Activated T-cell treated with anti-CD3 and anti-CD28 coated beads, Interleukin-2, amount 50 U/mL, for 1 hour (primary cell): Measurements from ENCODE around the gene ADAM29.
"Not testable (repeated sequence)": the region's sequence is repeated elsewhere in the genome, so short reads cannot be mapped to it uniquely, and the experiment has no call there.

Source experiments
- DNase-seq: peaks from one replicate; pipeline ENCODE4 v3.0.0-alpha.2; 2020

ADAM29 gene

DNA sequence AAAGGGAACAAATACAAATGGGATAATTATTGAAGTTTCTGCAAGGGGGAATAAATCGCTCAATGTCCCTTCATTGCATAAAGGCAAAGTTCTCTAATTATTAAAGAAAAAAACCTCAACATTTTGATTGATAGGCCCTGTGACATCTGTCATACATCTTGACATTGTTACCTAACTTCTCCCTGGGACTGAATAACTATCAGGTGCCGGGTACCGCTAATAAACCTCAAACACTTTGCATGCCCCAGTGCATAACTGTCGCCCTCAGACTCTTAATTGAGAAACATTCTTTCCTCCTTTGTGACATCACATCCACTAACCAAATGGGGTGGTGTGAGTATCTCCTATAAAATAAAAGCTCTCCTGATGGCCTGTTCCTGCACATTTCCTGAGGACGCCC lies at the start of gene ADAM29:
TSS of gene ADAM29 (plus strand) at position 301 of the 400 bp plus-strand sequence. CDS start 57,168 bp downstream, outside the sequence.
- no peak for DNase-seq

DNA sequence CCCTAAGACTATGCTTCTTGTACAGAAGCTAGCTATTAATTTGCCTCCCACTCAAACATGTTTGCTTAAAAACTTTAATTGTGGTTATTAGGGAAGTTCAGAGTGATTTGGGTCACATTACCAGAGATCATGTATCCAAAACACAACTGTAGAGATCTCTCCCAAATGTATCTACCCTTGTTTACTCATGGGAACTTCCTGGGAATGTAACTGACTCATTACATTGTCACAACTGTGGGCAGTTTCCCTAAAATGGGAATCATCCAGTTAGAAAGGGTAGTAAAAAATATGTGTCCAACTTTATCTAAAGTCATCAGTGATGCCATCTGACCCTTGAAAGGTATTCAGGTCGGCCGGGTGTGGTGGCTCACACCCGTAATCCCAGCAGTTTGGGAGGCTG lies 48.8 kb upstream of the ADAM29 start:
- DNase-seq = no peak

DNA sequence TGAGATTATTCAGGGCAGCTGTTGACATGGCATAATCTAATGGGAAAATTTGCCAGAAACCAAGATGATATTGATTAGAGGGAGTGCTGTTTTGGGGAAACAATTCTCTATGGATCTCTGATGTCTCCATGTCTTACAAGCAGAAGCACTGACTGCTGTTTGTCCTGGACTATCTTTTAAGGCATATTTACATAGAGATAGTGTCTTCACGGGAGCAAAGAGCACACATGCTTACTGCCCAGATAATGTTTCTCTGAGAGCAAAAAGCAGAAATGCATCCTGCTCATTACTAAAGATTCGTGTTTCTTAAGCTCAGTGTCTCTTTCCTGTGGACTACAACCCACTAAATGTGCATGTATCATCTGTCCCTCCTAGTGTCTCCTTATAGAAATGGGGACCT lies 47.8 kb upstream of the ADAM29 start:
- DNase-seq = no peak

DNA sequence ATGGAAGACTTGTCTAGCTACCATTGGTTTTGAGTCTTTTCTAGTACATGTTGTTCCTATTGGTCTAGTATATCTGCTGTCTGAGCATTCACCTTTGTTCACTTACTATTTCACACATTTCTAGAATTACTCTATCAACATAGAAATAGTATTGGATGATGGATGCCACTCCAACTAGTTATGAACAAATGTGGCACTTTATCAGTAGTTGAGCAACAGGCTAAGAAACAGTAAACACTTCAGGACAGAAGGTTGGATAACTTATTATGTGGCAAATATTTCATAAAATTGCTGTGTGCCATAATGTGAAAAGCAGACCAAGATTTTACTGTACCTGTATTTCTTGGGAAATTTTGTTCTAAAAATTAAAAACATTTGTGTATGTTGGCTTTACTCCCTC lies 46.8 kb upstream of the ADAM29 start:
- DNase-seq = no peak

DNA sequence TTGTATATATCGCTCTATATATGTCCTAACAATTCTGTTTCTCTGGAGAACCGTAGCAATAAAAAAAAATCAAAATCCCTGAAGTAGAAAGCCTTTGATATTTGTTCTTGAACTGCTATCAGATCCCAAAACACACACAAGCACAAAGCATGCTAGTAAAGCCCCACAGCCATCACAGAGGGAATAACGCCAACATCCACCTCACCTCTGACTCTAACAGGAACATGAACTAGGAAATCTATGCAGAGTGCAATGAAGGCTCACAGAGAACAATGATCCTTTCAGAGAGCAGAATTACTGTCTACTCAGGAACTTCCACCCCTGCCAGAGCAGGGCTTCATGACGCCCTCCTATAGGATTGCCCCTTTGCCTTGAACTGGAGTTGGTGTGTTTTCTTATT lies 45.0 kb upstream of the ADAM29 start:
- not testable (repeated sequence) for DNase-seq

DNA sequence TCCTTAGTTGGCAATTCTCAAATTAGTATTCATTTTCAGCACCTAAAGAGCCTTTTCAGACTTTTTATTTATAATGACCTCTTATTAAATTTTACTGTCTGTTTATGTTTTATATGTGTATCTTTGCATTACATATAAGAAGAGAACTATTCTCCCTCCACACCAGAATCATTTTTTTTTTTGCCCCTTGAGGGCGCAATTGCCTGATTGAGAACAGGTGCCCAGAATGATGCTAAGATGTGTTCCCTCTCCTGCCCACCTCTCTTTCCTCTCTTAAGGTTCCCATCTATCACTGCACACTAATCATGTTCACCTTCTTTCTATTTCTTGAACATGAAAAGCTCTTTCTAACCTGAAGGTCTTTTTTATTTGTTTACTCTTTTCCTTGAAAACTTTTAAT lies 44.2 kb upstream of the ADAM29 start:
- DNase-seq = no peak

DNA sequence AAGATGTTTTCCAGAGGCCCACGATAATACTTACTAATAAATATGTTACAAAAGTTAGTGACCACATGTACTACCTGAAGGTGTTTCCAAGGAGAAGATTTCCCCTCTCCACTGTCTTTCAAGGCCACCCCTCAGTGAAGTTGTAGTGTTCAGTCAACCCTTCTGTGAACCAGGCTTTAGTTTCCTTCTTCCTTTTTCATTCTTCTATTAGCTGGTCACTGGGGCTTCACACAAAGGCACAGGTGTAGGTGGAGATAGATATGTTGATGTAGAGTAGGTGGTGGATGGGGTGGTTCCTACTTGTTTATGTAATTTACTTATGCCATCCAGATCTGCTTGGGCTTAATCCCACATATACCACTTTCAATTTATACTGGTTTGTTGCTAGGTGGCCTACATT lies 43.3 kb upstream of the ADAM29 start:
- DNase-seq = no peak

DNA sequence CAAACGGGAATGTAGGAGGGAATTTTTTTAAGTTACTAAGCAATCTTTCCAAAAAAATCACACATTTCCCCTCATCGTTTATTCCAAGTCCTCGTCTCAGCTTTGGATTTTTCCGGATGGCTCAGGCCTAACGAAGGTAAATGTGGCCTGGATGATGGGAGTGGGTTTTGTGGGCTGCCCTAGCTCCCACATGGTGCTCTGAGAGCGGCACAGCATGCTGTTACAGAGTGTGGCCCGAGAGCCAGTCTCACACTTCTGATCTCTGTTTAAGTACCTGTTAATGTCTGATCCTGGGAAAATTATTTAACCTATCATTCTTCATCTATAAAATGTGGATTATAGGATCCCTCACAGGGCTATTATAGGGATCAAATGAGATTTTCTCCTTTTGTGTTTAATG lies 38.2 kb upstream of the ADAM29 start:
- DNase-seq = no peak

DNA sequence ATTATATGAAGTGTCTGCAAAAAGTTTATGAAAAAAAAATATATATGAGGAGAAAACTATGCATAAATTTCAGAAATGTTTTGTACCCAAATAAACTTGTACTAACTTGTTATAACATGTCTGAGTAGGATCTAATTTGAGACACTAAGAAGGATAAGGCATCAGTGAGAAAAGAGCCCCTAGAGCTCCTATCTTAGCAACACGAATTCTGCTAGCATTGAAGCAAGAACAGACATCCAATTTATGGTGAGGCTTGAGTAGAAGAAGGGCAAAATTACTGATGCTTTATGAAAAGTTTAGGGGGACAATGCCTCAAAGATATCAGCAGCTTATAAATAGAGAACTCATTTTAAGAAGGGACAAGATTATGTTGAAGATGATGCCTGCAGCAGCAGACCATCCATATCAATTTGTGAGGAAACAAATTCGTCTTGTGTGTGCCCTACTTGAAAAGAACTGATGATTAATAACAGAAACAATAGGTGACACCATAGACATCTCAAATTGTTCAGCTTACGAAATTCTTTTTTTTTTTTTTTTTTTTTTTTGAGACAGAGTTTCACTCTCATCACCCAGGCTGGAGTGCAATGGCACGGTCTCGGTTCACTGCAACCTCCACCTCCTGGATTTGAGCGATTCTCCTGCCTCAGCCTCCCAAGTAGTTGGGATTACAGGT lies 35.7 kb upstream of the ADAM29 start:
- no peak for DNase-seq

DNA sequence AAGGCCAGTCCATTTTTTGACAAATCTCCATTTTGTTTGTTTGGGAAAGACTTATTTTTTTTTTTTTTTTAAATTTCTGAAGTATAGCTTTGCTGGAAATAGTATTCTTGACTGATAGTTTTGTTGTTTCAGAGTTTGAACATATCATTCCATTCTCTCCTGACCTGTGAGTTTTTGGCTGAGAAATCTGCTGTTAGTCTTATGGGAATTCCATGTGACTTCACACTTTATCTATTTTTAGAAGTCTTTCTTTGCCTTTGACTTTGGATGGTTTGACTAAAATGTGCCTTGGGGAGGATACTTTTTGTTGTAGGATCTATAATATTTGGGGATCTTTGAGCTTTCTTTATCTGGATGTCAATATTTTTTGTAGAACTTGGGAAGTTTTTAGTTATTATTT lies 10.7 kb upstream of the ADAM29 start:
- DNase-seq = no peak

DNA sequence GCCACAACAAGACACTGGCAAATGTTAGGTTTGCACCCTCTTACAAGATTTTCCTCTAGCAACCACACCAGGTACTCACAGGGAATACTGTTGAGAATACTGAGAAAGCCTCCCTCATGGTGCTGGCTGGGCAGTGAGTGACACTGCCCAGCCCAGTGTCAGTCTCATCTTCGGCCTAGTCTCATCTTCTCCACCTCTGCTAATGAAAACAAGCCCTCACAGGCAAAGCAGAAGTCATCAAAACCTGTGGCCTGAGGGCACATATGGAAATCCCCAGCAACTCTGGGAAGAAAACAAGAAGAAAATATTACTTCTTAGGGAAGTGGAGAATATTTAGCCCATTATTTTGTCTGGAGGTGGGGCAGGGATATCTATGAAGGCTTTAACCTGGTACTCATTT lies 7.9 kb upstream of the ADAM29 start:
- no peak for DNase-seq

DNA sequence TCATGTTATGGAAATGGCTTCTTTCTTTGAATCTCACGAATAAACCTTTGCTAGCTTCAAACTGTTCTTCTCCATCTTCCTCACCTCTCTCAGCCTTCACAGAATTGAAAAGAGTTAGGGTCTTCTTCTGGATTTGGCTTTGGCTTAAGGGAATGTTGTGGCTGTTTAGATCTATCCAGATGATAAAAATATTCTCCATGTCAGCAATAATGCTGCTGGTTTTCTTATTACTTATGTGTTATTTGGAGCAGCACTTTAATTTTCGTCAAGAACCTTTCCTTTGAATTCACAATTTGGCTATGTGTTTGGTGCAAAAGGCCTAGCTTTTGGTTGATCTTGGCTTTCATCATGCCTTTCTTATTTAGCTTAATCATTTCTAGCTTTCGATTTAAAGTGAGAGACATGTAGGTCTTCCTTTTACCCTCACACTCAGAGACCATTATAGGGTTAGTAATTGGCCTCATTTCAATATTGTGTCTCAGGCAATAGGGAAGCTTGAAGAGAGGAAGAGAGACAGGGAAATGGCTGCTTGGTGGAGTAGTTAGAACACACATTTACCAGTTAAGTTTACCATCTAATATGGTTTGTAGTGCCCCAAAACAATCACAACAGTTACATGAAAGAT lies 5.1 kb upstream of the ADAM29 start:
- no peak for DNase-seq

DNA sequence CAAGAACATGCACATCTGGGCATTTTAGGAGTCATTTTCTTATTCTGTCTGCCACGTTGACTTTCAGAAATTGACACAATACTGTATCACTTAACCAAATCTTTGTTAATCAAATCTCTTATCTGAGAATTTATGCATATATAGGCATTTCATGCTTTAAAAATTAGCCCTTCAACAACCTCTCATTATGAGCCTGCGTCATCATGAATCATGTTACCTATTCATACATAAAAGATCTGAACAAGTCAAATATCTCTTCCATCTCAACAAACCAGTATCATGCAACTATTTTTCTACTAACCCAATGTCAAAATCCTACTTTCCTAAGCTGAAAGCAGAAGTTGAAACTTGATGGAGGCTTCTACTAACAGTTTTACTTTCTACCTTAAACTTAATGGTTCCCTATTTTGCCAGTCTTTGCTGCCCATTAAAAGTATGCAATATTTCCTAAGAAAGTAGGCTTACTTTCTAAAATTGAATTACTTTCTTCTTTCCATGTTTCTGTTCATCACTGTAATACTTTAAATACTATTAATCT lies 1.8 kb downstream of the ADAM29 start:
- no peak for DNase-seq

DNA sequence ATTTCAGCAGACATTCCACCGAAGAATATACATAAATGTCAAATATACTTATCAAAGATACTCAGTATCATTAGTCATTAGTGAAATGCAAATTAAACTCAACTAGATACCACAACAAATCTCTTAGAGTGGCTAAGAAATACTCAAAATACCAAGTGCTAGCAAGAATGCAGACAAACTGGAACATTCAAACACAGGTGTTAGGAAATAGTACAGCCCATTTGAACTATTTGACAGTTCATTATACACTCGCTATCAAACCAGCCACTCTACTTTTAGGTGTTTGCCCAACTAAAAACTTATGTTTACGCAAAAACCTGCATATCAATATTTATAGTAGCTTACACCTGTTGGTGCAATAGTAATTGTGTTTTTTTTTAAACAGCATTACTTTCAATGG lies 8.8 kb downstream of the ADAM29 start:
- DNase-seq = no peak

DNA sequence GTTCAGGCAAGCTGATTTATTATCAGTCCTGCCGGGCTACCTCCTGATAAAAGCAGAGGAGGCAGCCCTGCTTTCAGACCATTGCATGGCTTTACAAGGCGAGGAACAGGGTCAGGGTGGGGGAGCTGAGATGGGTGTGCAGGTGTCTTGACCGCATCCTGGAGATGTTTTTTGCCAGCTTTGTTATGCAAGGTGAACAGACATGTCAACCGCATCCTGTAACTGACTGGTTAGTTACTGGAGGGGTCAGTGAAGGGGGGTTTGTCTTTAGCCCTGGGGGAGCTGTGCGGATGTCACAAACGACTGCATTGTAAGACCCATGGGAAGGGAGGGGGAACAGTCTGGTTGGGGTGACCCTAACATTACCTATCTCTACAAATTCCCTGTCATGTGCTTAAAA lies 10.0 kb downstream of the ADAM29 start:
- no peak for DNase-seq

DNA sequence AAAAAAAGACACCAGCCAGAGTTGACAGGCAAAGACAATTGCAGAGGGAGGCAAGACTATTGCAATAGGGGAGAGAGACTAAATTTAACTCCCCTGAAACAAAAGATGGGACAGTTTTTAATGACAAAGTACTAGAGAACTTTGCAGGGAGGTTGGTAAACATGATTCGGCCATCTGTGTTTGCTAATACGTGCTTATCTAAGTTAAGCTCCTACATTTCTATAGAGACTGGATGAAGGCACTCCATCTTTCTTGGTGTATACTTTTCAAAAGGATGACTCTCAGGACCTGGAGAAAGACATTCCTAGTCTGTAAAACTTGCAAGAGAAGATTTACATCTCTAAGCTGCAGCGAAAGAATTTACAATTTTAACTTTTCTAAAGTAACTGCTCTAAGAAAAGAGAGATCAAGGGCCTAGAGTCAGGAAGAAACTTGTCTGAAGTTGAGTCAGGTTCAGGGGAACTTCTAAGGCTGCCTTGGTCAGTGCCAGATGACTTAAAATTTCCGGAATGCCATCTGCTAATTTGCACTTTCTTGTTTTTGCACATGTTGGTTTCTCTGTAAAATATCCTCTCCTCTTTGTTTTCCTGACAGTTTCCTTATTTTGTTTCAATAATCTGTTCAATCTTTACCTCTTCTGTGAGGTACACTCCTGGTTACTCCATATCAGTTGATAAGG lies 10.6 kb downstream of the ADAM29 start:
- no peak for DNase-seq

DNA sequence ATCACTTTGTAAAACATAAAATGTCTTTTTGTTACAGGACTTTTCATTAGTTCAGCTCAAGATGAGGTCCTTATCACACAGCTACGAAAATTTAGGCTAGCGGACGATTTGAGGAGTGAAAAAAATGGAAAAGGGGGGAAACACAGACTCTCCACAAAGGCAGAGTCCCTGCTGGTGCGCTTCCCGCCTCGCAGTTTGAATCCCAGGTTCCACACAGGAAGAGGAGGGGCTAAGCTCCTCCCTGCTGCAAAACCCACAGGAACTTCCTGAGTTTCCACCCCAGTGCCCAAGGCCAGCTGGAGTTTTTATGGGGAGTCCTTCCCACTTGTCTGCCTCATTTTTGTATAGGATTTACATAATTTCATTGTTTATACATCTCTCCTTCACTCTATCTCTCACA lies 11.2 kb downstream of the ADAM29 start:
- DNase-seq = no peak

DNA sequence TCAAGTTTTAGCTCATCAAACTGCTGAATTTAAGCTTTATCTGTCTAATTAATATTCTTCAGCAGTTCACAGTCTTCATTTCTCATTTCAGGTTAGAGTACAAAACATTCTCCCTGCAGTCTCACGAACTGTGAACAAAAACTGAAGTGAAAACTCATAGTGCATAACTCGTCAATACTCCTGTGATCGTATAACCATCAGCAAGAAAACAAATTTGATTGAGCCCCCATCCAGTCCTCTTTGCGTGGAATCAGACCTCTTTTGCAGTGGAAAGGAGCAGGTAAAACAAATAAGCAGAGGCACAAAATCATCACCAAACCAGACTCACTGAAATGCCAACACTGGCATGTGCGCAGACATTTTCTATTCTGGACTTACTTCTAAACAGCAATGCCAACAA lies 12.7 kb downstream of the ADAM29 start:
- no peak for DNase-seq

DNA sequence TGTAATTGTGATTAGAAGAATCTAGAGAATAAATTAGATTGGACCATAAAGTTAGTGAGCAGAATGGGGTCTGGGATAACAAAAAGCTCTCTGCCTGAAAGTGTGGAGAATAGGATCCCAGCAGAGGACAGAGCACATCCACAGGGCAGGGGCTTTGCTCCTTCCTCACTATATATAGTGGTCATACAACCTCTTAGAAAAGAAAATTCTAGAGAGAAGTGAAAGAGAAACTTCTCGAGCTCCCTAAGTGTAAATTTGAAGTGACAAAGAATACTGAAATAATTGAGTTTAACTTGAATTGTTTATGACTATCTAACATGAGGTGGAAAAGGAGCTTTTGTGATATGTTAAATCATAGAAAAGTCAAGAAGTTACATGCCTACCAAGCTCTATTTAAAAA lies 14.9 kb downstream of the ADAM29 start:
- no peak for DNase-seq

DNA sequence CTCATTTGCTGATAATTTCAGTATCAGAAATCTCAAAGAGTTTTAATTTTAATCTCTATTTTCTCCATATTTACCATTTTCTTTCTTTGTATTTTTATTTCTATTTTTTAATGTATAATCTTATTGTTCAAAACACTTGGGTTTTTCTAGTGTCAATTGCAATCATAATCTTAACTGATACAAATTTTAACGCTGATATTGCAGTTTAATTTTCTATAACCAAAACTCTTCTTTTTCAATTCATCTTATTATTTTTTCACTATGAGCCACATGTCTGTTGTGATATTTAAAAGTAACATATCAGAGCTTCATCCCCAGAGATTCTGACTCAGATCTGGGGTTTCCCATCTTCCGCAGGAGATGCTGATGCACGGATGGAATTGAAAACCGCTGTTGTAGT lies 16.2 kb downstream of the ADAM29 start:
- DNase-seq = no peak

DNA sequence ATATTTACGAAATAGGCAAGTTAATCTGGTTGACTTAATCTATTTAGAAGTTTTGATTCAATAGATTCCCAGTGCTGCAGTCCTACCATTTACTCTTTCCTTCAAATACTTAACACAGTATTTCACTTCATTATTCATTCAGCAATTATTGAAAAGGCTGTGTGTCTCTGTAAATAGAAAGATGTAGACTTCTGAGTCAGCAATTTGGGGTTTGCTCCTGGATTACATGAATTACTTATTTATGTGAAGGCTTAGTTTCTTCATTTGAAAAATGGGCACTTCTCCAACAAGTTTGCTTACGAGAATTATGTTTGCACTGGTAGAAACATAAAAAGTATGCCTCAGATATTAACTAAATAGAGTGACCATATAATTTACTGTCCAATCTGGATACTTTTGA lies 17.4 kb downstream of the ADAM29 start:
- DNase-seq = no peak

DNA sequence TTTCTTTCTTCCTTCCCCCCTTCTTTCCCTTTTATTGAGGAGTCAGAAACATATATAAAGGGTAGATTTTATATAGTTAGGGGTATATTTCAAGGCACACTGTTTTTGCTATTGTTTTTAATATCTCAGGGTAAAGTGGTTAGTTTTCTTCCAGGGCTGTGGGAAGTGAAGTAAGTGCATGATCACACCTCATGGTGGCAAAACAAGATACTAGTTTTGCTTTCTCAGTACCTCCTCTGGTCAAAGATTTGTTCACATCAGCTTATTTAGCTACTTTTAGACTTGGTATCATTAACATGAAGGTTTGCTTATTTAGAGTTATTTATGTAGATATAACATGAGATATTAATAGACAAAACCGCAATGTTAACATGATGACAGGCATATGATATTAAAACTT lies 21.8 kb downstream of the ADAM29 start:
- no peak for DNase-seq

DNA sequence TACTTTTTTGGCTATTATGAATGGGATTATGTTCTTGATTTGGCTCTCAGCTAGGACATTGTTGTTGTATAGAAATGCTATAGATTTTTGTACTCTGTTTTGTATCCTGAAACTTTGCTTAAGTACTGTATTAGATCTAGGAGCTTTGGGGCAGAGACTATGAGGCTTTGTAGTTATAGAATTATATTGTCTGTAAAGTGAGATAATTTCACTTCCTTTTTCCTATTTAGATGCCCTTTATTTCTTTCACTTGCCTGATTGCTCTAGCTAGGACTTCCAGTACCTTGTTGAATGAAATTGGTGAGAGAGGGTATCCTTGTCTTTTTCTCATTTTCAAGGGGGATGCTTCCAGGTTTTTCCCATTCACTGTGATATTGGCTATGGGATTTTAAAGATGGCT lies 28.1 kb downstream of the ADAM29 start:
- DNase-seq = no peak

DNA sequence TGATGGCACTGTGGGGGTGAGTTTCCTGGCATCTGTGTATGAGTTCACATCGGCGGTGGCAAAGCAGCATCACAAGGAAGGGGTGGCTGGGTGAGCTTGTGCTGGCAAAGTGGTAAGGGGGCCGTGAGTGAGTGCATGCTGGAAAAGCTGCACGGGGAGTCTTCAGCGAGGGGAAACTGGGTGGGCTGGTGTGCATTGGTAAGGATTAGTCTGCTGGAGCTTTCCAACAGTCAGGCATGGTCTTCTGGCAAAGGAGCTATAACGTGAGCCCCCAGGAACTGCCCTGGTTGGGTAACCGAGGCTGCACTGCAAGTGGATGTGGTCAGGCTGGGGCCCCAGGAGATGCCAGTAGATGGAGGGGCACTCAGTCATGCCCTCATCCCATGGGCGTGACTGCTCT lies 30.7 kb downstream of the ADAM29 start:
- no peak for DNase-seq
